GM19324 (cell line): ENCODE data around the gene RILPL1.
A peak's percentile ranks its signal among the peaks of the same experiment; 100 is the strongest.
"Not testable (repeated sequence)": the region's sequence is repeated elsewhere in the genome, so short reads cannot be mapped to it uniquely, and the experiment has no call there.

Source experiments
- ATAC-seq: cut with Tn5 transposase; IDR thresholded peaks from one replicate; pipeline ENCODE4 v1.9.1; 2021; ENCODE audit warnings: mild to moderate bottlenecking, moderate library complexity; ENCODE audit not compliant: unreplicated experiment, low FRiP score

Gene RILPL1

GRCh38 chr12:123435636-123436016, 97.9 kb downstream of the RILPL1 start:
- ATAC-seq: no peak

- no peak for ATAC-seq
Observed at GRCh38 chr12:123433615-123434014, 99.9 kb downstream of the RILPL1 start.

DNA sequence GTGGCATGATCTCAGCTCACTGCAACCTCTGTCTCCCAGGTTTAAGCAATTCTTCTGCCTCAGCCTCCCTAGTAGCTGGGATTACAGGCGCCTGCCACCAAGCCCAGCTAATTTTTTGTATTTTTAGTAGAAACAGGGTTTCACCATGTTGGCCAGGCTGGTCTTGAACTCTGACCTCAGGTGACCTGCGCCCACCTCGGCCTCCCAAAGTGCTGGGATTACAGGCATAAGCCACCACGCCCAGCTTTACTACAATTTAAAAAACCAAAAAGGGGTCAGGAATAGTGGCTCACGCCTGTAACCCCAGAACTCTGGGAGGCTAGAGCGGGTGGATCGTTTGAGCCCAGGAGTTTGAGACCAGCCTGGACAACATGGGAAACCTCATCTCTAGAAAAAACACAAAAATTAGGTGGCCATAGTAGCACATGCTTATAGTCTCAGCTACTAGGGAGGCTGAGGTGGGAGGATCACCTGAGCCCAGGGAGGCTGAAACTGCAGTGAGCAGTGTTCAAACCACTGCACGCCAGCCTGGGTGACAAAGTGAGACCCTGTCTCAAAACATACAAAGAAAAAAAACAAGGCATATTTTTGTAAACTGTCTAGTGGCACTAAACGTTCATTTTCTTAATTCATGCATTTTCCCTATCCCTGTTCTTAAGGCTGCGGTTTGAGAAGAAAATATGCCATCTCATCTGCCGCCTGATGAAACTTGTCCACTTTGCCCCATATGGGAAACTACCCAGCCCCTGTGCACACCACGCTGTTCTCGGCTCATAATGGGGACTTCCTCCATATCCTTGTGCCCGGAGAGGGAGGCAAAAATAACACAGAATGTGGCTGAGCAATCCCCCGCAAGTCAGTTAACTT, 101.3 kb downstream of the RILPL1 start:
- not testable (repeated sequence) for ATAC-seq

GRCh38 chr12:123429101-123429500, 104.4 kb downstream of the RILPL1 start:
- ATAC-seq: not testable (repeated sequence)

GRCh38 chr12:123428591-123428990, 104.9 kb downstream of the RILPL1 start:
- no peak for ATAC-seq

DNA sequence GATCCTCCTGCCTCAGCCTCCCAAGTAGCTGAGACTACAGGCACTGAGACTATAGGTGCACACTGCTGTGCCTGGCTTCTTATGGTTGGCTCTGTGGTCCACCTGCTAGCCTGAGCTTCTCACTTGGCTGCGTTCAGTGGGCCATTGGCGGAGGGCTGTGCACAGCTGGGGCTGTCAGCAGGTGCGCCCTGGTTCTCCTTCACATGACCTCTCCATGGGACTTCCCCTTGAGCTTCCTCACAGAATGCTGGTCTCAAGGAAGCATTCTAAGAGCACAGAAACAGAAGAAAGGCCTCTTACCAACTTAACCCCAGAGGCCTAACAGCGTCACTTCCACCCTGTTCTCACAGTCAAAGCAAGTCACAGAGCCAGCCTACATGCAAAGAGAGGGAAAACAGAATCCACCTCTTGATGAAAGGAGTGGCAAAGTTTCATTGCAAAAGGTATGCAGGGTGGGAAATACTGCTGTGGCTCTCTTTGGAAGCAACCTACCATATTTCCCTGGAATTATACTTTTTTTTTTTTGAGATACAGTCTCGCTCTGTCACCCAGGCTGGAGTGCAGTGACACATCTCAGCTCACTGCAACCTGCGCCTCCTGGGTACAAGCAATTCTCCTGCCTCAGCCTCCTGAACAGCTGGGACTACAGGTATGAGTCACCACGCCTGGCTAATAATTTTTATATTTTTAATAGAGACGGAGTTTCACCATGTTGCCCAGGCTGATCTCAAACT, 106.3 kb downstream of the RILPL1 start:
- peak; percentile 91 for ATAC-seq

- ATAC-seq: no peak
Observed at GRCh38 chr12:123421314-123421713, 112.2 kb downstream of the RILPL1 start.
